Umbilical cord (tissue), 2 donors: ENCODE results near the gene DYNLT5. TPM values are rescaled to one million over a fixed set of nuclear protein-coding genes. Genes with fewer than 3 reads are reported as not detected.
"Not testable (repeated sequence)": the region's sequence is repeated elsewhere in the genome, so short reads cannot be mapped to it uniquely, and the experiment has no call there.

Experiments
- DNase-seq: peaks from one replicate; pipeline ENCODE4 v3.0.0-alpha.2; 2015; ENCODE audit warnings: low spot score
- total RNA-seq: library from RNA; depleted of rRNA; stranded (reverse); fragments of >200 nt; gene quantifications from one replicate; pipeline ENCODE4 v1.2.3, GENCODE V29; 2014; ENCODE audit warnings: low replicate concordance; ENCODE audit not compliant: insufficient read depth

Gene DYNLT5
- total RNA-seq, 1 donor from 2014 or later: 4.3 TPM

- no peak for DNase-seq
Measured at GRCh38 chr1:66788231-66788939, 36.1 kb downstream of the DYNLT5 start.

- no peak for DNase-seq
Measured at GRCh38 chr1:66791621-66792610, 39.7 kb downstream of the DYNLT5 start.

- not testable (repeated sequence) for DNase-seq
Measured at GRCh38 chr1:66795839-66796238, 43.6 kb downstream of the DYNLT5 start.

GRCh38 chr1:66809245-66809644, 57.0 kb downstream of the DYNLT5 start:
- DNase-seq: no peak

- no peak for DNase-seq
Measured at GRCh38 chr1:66809736-66810326, 57.6 kb downstream of the DYNLT5 start.

GRCh38 chr1:66824771-66825170, 72.5 kb downstream of the DYNLT5 start:
- no peak for DNase-seq

Other genes starting within 250 kb of the DYNLT5 start
- gene SGIP1, start 218.3 kb upstream of the DYNLT5 start, total RNA-seq: 4.3 TPM
- gene INSL5, start 48.8 kb downstream of the DYNLT5 start, total RNA-seq: not detected
- 38.5 TPM for gene DNAI4, start 172.4 kb downstream of the DYNLT5 start, total RNA-seq
- gene MIER1, start 172.5 kb downstream of the DYNLT5 start, total RNA-seq: 45.3 TPM